Hepatocyte (in vitro differentiated cells): ENCODE measurements around the gene EFCAB6. TPM values are rescaled to one million over a fixed set of nuclear protein-coding genes. Genes with fewer than 3 reads are reported as not detected.

ENCODE experiments used
- DNase-seq: peaks from one replicate; pipeline ENCODE4 v3.0.0-alpha.2; 2016; ENCODE audit warnings: low spot score
- H2AFZ ChIP-seq: fragments of 200-600 bp; sonication (generic); 2 replicates; pipeline ENCODE4 v1.6.0; 2016; ENCODE audit warnings: antibody characterized with exemption, mild to moderate bottlenecking
- H3K27ac ChIP-seq: fragments of 200-600 bp; sonication (generic); 2 replicates; pipeline ENCODE4 v1.5.1; 2016; ENCODE audit warnings: mild to moderate bottlenecking
- H3K27me3 ChIP-seq: fragments of 200-600 bp; sonication (generic); 2 replicates; pipeline ENCODE4 v1.6.1; 2016
- H3K36me3 ChIP-seq: fragments of 200-600 bp; sonication (generic); replicated peaks from 2 replicates; pipeline ENCODE4 v1.5.1; 2016; ENCODE audit warnings: low read depth; ENCODE audit not compliant: insufficient read depth
- H3K4me1 ChIP-seq: fragments of 200-600 bp; sonication (generic); 2 replicates; pipeline ENCODE4 v1.5.1; 2016; ENCODE audit warnings: mild to moderate bottlenecking, moderate library complexity; ENCODE audit not compliant: insufficient read depth
- H3K4me2 ChIP-seq: fragments of 200-600 bp; sonication (generic); 2 replicates; pipeline ENCODE4 v1.6.0; 2016
- H3K4me3 ChIP-seq: fragments of 200-600 bp; sonication (generic); 2 replicates; pipeline ENCODE4 v1.5.1; 2016; ENCODE audit warnings: mild to moderate bottlenecking
- H3K79me2 ChIP-seq: fragments of 200-600 bp; sonication (generic); 2 replicates; pipeline ENCODE4 v1.6.0; 2017; ENCODE audit warnings: mild to moderate bottlenecking
- H3K9me2 ChIP-seq: fragments of 200-600 bp; sonication (generic); replicated peaks from 2 replicates; pipeline ENCODE4 v1.6.0; 2017; ENCODE audit warnings: mild to moderate bottlenecking; ENCODE audit not compliant: insufficient read depth
- H3K9me3 ChIP-seq: fragments of 200-600 bp; sonication (generic); 2 replicates; pipeline ENCODE4 v1.5.1; 2016; ENCODE audit warnings: low read depth, mild to moderate bottlenecking
- H4K20me1 ChIP-seq: fragments of 200-600 bp; sonication (generic); 2 replicates; pipeline ENCODE4 v1.6.0; 2016; ENCODE audit warnings: mild to moderate bottlenecking; ENCODE audit not compliant: insufficient read depth, poor library complexity, severe bottlenecking
- EZH2 ChIP-seq: fragments of 200-600 bp; sonication (generic); IDR thresholded peaks from 2 replicates; pipeline ENCODE4 v1.6.1; 2016; ENCODE audit warnings: antibody characterized with exemption, mild to moderate bottlenecking, borderline replicate concordance
- EZH2phosphoT487 ChIP-seq: fragments of 200-600 bp; sonication (generic); IDR thresholded peaks from one replicate; pipeline ENCODE4 v1.6.1; 2018; ENCODE audit warnings: antibody characterized with exemption, mild to moderate bottlenecking, low read depth, moderate library complexity; ENCODE audit not compliant: unreplicated experiment, severe bottlenecking
- WGBS: methylation state at CpG from one replicate; pipeline ENCODE4 v1.1.6; 2016; ENCODE audit warnings: low lambda C conversion rate; ENCODE audit errors: missing lambda C conversion rate; 5-methylcytosine and 5-hydroxymethylcytosine counted together
- polyA plus RNA-seq: library from polyadenylated mRNA; unstranded; fragments of >200 nt; fragmentation: Nextera tagmentation; extraction: Ambion mirVana; gene quantifications from 2 replicates; pipeline ENCODE4 v1.2.1, GENCODE V29; 2016
- total RNA-seq: library from RNA; depleted of rRNA; stranded (reverse); fragments of >200 nt; gene quantifications from 2 replicates; pipeline ENCODE4 v1.2.3, GENCODE V29; 2014
- TF ChIP-seq, protein P1 (sequence below): fragments of 200-600 bp; sonication (generic); IDR thresholded peaks from 2 replicates; pipeline ENCODE4 v1.5.1; 2016; ENCODE audit warnings: antibody characterized with exemption, mild to moderate bottlenecking; ENCODE audit not compliant: poor library complexity

EFCAB6 gene
- total and polyA plus RNA-seq, 2 experiments from 2014 or later: 0.59 to 2.1 TPM

DNA sequence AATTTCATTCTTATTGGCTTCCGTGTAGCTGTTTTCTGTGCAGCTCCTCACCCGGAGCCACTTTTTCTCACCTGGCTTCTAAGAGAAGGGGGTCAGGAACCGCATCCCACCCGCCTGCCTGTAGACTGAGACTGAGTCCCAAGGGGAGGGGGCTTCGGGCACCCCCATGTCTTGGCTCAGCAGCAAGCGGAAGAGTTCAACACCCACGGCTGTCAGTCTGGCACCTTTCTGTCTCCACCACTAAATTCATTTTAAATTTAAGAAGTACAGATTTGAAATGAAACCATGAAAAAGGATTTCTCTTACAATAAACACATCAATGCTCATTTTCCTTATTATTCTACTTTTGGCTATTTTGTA, 66.7 kb downstream of the EFCAB6 start:
- Histone ChIP-seq H3K27me3 (no peaks in the 10 kb centered on the region), H2AFZ (no peak overlapping the region), H3K4me3 (no peak overlapping the region), H3K9me2 (no peaks in the 10 kb centered on the region), H3K27ac (no peak overlapping the region), H3K79me2 (no peaks in the 10 kb centered on the region), H3K4me2 (no peak overlapping the region), H3K9me3 (no peaks in the 10 kb centered on the region), H3K36me3 (no peaks in the 10 kb centered on the region), H4K20me1 (no peaks in the 10 kb centered on the region), H3K4me1 (no peaks in the 10 kb centered on the region)
- WGBS: 69% methylated on average over 7 of the region's 7 CpGs
- DNase-seq: no peak
- TF ChIP-seq EZH2phosphoT487 (no peak), EZH2 (no peak)
- TF ChIP-seq, protein P1, sequence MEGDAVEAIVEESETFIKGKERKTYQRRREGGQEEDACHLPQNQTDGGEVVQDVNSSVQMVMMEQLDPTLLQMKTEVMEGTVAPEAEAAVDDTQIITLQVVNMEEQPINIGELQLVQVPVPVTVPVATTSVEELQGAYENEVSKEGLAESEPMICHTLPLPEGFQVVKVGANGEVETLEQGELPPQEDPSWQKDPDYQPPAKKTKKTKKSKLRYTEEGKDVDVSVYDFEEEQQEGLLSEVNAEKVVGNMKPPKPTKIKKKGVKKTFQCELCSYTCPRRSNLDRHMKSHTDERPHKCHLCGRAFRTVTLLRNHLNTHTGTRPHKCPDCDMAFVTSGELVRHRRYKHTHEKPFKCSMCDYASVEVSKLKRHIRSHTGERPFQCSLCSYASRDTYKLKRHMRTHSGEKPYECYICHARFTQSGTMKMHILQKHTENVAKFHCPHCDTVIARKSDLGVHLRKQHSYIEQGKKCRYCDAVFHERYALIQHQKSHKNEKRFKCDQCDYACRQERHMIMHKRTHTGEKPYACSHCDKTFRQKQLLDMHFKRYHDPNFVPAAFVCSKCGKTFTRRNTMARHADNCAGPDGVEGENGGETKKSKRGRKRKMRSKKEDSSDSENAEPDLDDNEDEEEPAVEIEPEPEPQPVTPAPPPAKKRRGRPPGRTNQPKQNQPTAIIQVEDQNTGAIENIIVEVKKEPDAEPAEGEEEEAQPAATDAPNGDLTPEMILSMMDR: no peak

DNA sequence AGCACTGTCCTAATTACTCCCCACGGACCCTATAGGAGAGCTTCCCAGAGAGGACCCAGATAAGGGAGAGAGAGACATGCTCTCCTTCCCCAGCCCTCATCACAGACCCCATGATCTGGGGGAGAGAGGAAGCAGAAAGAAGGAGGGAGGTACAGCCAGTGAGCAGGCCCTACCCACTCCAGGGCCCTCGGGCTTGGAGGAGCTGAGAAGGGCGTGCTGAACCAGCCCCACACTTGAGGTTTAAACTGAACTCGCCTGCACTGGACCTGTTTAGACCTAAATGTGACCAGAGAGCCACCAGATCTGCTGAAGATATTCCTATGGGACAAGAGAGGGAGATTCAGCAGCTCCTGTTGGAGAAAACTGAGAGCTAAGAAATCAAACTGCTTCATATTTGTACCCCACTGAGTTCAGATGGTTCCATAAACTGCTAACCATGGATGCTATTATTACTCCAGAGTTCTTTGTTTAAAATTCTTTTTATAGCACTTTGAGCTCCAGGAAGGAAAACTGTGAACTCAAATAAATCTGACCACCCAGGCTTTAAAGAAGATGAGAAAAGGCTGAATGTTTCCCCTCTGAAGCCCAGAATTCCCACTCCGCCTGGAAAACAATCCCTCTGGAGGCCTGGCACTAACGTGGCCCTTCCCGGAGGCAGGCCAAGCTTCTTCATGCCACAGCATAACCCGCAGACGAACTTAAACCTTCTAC, 67.2 kb downstream of the EFCAB6 start:
- TF ChIP-seq, protein P1: no peak
- TF ChIP-seq EZH2phosphoT487: no peak
- no peak for TF ChIP-seq EZH2
- no peaks in the 10 kb centered on the region for H3K9me3 ChIP-seq

DNA sequence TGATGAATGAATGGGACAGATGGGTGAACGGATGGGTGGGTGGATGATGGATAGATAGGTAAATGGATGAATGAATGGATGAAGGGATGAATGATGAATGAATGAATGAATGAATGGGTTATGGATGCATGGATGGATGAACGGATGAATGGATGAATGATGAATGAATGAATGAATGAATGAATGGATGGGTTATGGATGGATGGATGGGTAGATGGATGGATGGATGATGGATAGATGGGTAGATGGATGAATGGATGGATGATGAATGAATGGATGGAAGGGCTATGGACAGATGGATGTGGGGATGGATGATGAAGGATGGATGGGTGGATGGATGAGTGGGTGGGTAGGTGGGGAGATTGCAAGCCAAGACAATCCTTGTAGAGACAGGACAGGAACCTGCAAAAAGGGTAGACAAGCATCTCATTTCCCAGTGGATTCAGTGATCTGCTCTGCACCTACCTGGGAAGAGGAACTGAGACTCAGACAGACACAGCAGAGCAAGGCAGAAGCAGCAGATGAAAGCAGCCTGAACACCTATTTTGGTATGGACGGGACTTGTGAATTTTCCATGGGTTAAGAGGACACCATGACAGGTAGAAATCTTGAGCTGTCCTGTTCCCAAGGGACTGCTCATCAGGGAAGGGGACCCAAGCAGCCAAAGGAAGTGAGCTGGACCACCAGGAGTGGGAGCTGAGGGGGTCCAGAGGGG, 68.0 kb downstream of the EFCAB6 start:
- Histone ChIP-seq H3K4me3 (no peak overlapping the region), H3K27ac (no peak overlapping the region), H3K9me3 (no peaks in the 10 kb centered on the region), H2AFZ (no peak overlapping the region), H3K27me3 (no peaks in the 10 kb centered on the region), H3K4me2 (no peak overlapping the region), H4K20me1 (no peaks in the 10 kb centered on the region), H3K9me2 (no peaks in the 10 kb centered on the region), H3K79me2 (no peaks in the 10 kb centered on the region), H3K36me3 (no peaks in the 10 kb centered on the region), H3K4me1 (no peaks in the 10 kb centered on the region)
- 98% methylated on average over 3 of the region's 3 CpGs for WGBS
- no peak for DNase-seq
- TF ChIP-seq EZH2phosphoT487: no peak
- no peak for TF ChIP-seq EZH2
- TF ChIP-seq, protein P1: no peak

More for the DNA sequence above, 67.2 kb downstream of the EFCAB6 start:
- Histone ChIP-seq H3K36me3 (no peaks in the 10 kb centered on the region), H3K4me3 (no peak overlapping the region), H3K4me1 (no peaks in the 10 kb centered on the region), H3K79me2 (no peaks in the 10 kb centered on the region), H2AFZ (no peak overlapping the region), H3K27me3 (no peaks in the 10 kb centered on the region), H3K9me2 (no peaks in the 10 kb centered on the region), H3K27ac (no peak overlapping the region), H3K4me2 (no peak overlapping the region), H4K20me1 (no peaks in the 10 kb centered on the region)
- WGBS: 59% methylated on average over 9 of the region's 9 CpGs
- no peak for DNase-seq
